Ovary (tissue), 3 donors: ENCODE measurements around the gene ACBD4.

ENCODE experiments used
- EP300 ChIP-seq: sonication (generic); formaldehyde crosslinking; IDR thresholded peaks from one replicate; pipeline ENCODE4 v1.6.1; 2017; ENCODE audit warnings: antibody characterized with exemption
- TF ChIP-seq, protein P1 (sequence below), 3 donors: fragments of 450-650 bp in 2 of 3; fragments of 200-600 bp in 1 of 3; IDR thresholded peaks; one replicate each; pipeline versions ENCODE4 v1.5.1 to v1.8.0; 2016 to 2022; ENCODE audit warnings: antibody characterized with exemption in 3 of 3, mild to moderate bottlenecking in 1 of 3
- donor health status: DM: no; HTN: no; CAD: no.

DNA sequence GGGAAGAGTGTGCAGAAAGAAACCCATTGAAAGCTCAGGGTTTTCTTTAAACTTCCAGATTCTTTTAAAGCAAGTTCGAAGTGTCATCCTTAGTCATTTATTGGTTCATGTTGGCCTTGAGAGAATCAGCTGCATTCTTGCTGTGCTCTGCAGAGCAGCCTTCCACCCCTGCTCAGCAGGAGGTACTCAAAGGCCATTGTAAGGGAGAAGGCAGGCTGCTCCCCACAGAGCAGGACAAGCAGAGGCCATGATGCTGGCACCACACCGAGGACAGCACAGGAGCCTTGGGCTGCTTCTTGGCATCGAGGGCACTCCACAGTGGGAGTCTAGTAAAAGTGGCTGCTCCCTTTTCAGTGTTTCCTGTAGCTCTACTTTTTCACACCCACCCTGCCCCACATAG, 44.8 kb upstream of the ACBD4 start:
- TF ChIP-seq, protein P1, sequence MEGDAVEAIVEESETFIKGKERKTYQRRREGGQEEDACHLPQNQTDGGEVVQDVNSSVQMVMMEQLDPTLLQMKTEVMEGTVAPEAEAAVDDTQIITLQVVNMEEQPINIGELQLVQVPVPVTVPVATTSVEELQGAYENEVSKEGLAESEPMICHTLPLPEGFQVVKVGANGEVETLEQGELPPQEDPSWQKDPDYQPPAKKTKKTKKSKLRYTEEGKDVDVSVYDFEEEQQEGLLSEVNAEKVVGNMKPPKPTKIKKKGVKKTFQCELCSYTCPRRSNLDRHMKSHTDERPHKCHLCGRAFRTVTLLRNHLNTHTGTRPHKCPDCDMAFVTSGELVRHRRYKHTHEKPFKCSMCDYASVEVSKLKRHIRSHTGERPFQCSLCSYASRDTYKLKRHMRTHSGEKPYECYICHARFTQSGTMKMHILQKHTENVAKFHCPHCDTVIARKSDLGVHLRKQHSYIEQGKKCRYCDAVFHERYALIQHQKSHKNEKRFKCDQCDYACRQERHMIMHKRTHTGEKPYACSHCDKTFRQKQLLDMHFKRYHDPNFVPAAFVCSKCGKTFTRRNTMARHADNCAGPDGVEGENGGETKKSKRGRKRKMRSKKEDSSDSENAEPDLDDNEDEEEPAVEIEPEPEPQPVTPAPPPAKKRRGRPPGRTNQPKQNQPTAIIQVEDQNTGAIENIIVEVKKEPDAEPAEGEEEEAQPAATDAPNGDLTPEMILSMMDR (IDR thresholded peaks at IDR 0.05): no peak
- no peak for TF ChIP-seq EP300
